Fibroblast of lung (primary cell): ENCODE results near the gene NMNAT3. TPM values are rescaled to one million over a fixed set of nuclear protein-coding genes. Genes with fewer than 3 reads are reported as not detected.

Experiments used
- DNase-seq, 2 donors: peaks; one replicate each; pipeline versions ENCODE4 v3.0.0 to v3.0.0-alpha.2; 2010; ENCODE audit warnings: low read depth in 2 of 2
- H2AFZ ChIP-seq: 2 replicates; pipeline ENCODE4 v1.5.1; 2012; ENCODE audit warnings: low read length, control low read depth, inconsistent platforms
- H3K27ac ChIP-seq: 2 replicates; pipeline ENCODE4 v1.5.1; 2011; ENCODE audit warnings: low read length, control low read depth; ENCODE audit not compliant: insufficient read depth
- H3K27me3 ChIP-seq: 2 replicates; pipeline ENCODE4 v1.5.1; 2011; ENCODE audit warnings: mild to moderate bottlenecking, low read length; ENCODE audit not compliant: control insufficient read depth, insufficient read depth
- H3K36me3 ChIP-seq: 2 replicates; pipeline ENCODE4 v1.5.1; 2011; ENCODE audit warnings: low read length; ENCODE audit not compliant: control insufficient read depth, insufficient read depth
- H3K4me1 ChIP-seq: 2 replicates; pipeline ENCODE4 v1.5.1; 2011; ENCODE audit warnings: low read length; ENCODE audit not compliant: control insufficient read depth, insufficient read depth; ENCODE audit errors: extremely low read depth
- H3K4me2 ChIP-seq: 2 replicates; pipeline ENCODE4 v1.5.1; 2011; ENCODE audit warnings: low read length, control low read depth; ENCODE audit not compliant: insufficient read depth; ENCODE audit errors: extremely low read depth
- H3K4me3 ChIP-seq, 4 experiments: fragments of 200-600 bp in 1 of 4; sonication (generic) in 1 of 4; replicated peaks in 1 of 4; 2 replicates each; pipeline ENCODE4 v1.5.1; 2011 to 2016; ENCODE audit warnings: low read length in 4 of 4, low read depth in 3 of 4, mild to moderate bottlenecking in 3 of 4, control low read depth in 2 of 4, inconsistent platforms in 1 of 4, mixed read lengths in 1 of 4; ENCODE audit not compliant: insufficient read depth in 1 of 4; ENCODE audit errors: control extremely low read depth in 1 of 4
- H3K79me2 ChIP-seq: 2 replicates; pipeline ENCODE4 v1.5.1; 2012; ENCODE audit warnings: mild to moderate bottlenecking, low read length, inconsistent platforms; ENCODE audit not compliant: control insufficient read depth, insufficient read depth
- H3K9ac ChIP-seq: 2 replicates; pipeline ENCODE4 v1.5.1; 2011; ENCODE audit warnings: mild to moderate bottlenecking, low read length, control low read depth; ENCODE audit not compliant: insufficient read depth
- H3K9me3 ChIP-seq: 2 replicates; pipeline ENCODE4 v1.5.1; 2012; ENCODE audit warnings: low read depth, low read length; ENCODE audit not compliant: control insufficient read depth, insufficient read depth
- H4K20me1 ChIP-seq: 2 replicates; pipeline ENCODE4 v1.5.1; 2011; ENCODE audit warnings: low read length; ENCODE audit not compliant: control insufficient read depth, insufficient read depth; ENCODE audit errors: extremely low read depth
- CTCF ChIP-seq, 2 donors: IDR thresholded peaks in 1 of 2; conservative IDR thresholded peaks in 1 of 2; 1 replicate in 1 of 2; 2 replicates in 1 of 2; pipeline ENCODE4 v1.5.1; 2011 to 2012; ENCODE audit warnings: low read length in 2 of 2, control low read depth in 1 of 2, inconsistent platforms in 1 of 2, low read depth in 1 of 2, mild to moderate bottlenecking in 1 of 2
- EZH2 ChIP-seq: IDR thresholded peaks from 2 replicates; pipeline ENCODE4 v1.5.1; 2012; ENCODE audit warnings: low read length, control low read depth, mild to moderate bottlenecking; ENCODE audit errors: missing control alignments
- polyA plus RNA-seq, 2 donors: library from polyadenylated mRNA; depleted of rRNA in 1 of 2; stranded (reverse) in 1 of 2; unstranded in 1 of 2; fragments of >200 nt; gene quantifications; 2 replicates each; pipeline ENCODE4 v1.2.1, GENCODE V29; 2011 to 2012; ENCODE audit warnings: missing spikeins in 1 of 2
- total RNA-seq: library from RNA; depleted of rRNA; stranded (reverse); fragments of >200 nt; gene quantifications from 2 replicates; pipeline ENCODE4 v1.2.1, GENCODE V29; 2014

The NMNAT3 gene
- total and polyA plus RNA-seq, 2 donors (not counting 1 experiment from before 2014, with no cell fraction given), result 0.68 to 2.5 TPM

GRCh38 chr3:139652561-139652960 lies 25.2 kb downstream of the NMNAT3 start:
- H3K4me2 ChIP-seq, result no peak overlapping the region
- H3K36me3 ChIP-seq, result no peaks in the 10 kb centered on the region
- H3K4me3 ChIP-seq, result no peak overlapping the region
- H3K9ac ChIP-seq, result no peak overlapping the region
- no peaks in the 10 kb centered on the region for H3K27me3 ChIP-seq
- no peak for TF ChIP-seq CTCF (conservative IDR thresholded peaks at IDR 0.05 in 1 of 2, IDR thresholded peaks at IDR 0.05 in 1 of 2; ENCODE audit: low read depth in 1 of 2, low read length in 2 of 2)
- TF ChIP-seq EZH2, result no peak
- no peak overlapping the region for H2AFZ ChIP-seq
- no peak for DNase-seq
- no peaks in the 10 kb centered on the region for H4K20me1 ChIP-seq
- H3K27ac ChIP-seq, result no peak overlapping the region
- no peaks in the 10 kb centered on the region for H3K79me2 ChIP-seq
- no peaks in the 10 kb centered on the region for H3K9me3 ChIP-seq
- no peaks in the 10 kb centered on the region for H3K4me1 ChIP-seq

- Histone ChIP-seq H3K4me1 (no peaks in the 10 kb centered on the region), H2AFZ (no peak overlapping the region), H3K9ac (no peak overlapping the region), H3K79me2 (no peaks in the 10 kb centered on the region), H4K20me1 (no peaks in the 10 kb centered on the region), H3K4me3 (no peak overlapping the region), H3K4me2 (no peak overlapping the region), H3K9me3 (no peaks in the 10 kb centered on the region), H3K36me3 (no peaks in the 10 kb centered on the region), H3K27ac (no peak overlapping the region), H3K27me3 (no peaks in the 10 kb centered on the region)
- DNase-seq, result no peak
- TF ChIP-seq CTCF (conservative IDR thresholded peaks at IDR 0.05 in 1 of 2, IDR thresholded peaks at IDR 0.05 in 1 of 2; ENCODE audit: low read depth in 1 of 2, low read length in 2 of 2) (no peak), EZH2 (no peak)
Observed at GRCh38 chr3:139647866-139648435, 29.8 kb downstream of the NMNAT3 start.

- no peak for DNase-seq
- Histone ChIP-seq H3K27me3 (no peaks in the 10 kb centered on the region), H4K20me1 (no peaks in the 10 kb centered on the region), H2AFZ (no peak overlapping the region), H3K79me2 (no peaks in the 10 kb centered on the region), H3K4me1 (no peaks in the 10 kb centered on the region), H3K4me2 (no peak overlapping the region), H3K9me3 (no peaks in the 10 kb centered on the region), H3K27ac (no peak overlapping the region), H3K36me3 (no peaks in the 10 kb centered on the region), H3K9ac (no peak overlapping the region), H3K4me3 (no peak overlapping the region)
- no peak for TF ChIP-seq EZH2
- TF ChIP-seq CTCF (conservative IDR thresholded peaks at IDR 0.05 in 1 of 2, IDR thresholded peaks at IDR 0.05 in 1 of 2; ENCODE audit: low read depth in 1 of 2, low read length in 2 of 2), result no peak
Observed at GRCh38 chr3:139646512-139646911, 31.3 kb downstream of the NMNAT3 start.
